AG09319 (cell line): ENCODE data around the gene TSSC4.

Experiments
- DNase-seq: peaks from one replicate; pipeline ENCODE4 v3.0.0-alpha.2; 2010; ENCODE audit warnings: low read depth; ENCODE audit errors: extremely low read depth
- TF ChIP-seq, protein P1 (sequence below): IDR thresholded peaks from 2 replicates; pipeline ENCODE4 v1.5.1; 2011; ENCODE audit warnings: low read depth, mild to moderate bottlenecking, inconsistent platforms, low read length, moderate library complexity

Gene TSSC4

DNA sequence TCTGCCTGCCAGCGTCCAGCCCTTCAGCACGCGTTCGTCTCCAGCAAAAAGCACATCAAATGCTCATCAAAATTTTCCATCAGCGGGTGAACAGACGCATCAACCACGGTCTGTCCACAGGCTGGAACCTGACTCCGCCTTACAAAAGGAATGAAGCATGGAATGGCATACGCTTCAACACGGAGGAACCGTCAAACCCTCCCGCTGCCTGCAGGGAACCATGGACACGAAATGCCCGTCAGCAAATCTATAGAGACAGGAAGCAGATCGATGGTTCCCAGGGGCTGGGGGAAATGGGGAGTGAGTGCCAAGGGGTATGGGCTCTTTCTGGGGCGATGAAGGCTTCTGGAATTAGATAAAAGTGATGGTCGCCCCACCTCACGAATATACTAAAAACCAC lies 16.2 kb downstream of the TSSC4 start:
- no peak for DNase-seq
- TF ChIP-seq, protein P1, sequence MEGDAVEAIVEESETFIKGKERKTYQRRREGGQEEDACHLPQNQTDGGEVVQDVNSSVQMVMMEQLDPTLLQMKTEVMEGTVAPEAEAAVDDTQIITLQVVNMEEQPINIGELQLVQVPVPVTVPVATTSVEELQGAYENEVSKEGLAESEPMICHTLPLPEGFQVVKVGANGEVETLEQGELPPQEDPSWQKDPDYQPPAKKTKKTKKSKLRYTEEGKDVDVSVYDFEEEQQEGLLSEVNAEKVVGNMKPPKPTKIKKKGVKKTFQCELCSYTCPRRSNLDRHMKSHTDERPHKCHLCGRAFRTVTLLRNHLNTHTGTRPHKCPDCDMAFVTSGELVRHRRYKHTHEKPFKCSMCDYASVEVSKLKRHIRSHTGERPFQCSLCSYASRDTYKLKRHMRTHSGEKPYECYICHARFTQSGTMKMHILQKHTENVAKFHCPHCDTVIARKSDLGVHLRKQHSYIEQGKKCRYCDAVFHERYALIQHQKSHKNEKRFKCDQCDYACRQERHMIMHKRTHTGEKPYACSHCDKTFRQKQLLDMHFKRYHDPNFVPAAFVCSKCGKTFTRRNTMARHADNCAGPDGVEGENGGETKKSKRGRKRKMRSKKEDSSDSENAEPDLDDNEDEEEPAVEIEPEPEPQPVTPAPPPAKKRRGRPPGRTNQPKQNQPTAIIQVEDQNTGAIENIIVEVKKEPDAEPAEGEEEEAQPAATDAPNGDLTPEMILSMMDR = no peak

DNA sequence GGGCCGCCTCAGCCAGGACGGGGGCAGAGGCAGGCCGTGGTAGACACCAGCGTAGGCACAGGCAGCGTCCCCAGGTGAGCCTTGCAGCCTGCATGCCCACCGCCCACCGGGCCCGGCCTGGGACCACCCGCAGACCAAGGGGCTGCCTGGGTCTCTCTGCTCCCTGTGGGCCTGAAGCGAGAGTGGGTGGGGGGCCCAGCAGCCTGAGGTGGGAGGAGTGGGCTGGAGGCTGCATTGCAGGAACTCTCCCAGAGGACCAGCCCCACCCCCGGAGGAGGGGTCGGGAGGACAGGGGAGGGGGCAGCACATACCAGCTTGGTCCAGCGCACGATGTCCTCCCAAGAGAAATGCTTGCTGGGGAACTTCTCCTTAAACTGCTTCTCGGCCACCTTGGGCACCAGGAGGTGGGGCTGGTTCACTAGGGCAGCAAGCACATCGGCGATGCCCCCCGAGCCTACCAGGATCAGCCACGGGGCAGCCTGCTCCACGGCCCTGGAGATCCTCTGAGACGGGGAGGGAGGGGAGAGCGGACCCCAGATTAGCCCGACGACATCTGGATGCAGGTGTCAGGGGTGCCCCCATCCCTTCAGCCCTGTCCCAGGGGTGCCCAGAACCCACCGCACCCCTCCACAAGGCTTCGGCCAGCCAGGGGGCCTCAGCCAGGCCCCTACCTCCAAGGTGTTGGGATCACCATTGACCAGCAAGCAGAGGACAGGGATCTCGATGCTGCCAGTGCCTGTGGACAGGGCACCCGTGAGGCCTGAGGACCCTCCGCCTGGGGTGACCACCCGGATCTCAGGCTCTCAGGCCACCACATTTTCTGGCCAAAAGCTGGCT lies 17.5 kb downstream of the TSSC4 start:
- TF ChIP-seq, protein P1 = no peak
- DNase-seq = no peak

DNA sequence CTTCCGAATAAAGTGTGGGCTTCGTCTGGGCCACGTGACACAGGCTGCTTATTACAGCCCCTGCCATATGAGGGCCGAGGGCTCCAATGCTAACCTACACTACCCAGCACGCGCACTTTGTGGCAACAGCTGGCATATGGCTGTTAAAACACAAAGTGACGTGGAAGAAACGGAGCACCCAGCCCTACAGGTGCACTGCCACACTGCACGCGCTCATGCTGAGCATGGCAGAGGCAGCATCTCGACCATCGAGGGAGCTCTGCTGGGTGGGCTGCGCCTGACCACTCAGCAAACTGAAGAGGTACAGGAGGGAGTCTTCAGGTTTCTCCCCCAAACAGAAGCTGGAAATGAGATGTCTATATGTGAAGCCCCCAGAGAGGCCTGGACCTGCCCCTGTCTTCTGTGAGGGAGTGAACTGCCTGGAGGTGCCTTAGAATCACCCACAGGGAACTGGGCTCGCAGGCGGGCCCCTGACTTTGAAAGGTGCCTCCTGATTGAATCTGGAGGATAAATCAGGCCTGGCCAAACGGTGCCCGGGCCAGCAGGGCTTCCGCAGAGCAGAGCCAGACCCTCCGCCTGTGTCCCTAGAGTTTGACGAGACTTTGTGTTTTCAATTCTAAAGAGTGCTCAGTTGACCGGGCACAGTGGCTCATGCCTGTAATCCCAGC lies 18.3 kb downstream of the TSSC4 start:
- DNase-seq = no peak
- TF ChIP-seq, protein P1 = no peak

DNA sequence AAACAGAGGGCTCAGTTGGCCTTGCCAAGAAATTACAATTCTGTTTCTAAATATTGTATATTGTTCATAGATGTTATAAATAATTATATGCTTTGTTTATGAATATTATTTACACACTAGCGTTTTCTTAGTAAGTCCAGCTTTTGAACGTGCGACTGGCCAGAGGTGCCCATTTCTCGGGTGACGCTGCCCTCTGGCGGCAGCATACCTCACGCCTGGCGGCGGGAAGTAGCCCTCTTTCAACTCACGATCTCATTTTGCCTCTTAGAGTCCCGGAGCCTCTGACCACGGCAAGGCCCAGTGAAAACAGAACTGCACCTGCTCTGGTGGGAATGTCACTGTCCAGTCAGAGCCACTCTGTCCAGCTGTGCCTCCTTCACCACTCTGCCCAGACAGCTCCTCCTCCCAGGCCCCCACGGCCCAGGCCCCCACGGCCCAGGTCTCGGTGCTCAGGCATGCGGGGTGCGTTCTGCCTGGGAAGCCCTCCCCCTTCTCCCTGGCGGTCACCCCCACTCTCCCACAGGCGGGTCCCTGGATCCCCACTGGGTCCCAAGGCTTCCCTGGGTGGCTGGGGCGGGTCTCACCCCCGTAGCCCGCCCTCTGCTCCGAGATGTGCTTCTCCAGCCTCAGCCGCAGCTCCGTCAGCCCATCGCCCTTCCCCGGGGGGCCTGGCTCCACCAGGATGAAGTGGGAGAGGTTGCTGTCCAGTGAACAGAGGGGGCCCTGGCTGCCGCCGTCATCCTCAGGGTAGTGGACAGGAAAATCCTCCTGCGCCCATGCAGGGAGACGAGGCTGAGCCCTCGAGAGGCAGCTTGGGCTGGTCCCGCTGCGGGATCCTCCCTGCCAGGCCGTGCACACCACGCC lies 19.3 kb downstream of the TSSC4 start:
- DNase-seq = peak; percentile 53
- TF ChIP-seq, protein P1 = peak; percentile 91

DNA sequence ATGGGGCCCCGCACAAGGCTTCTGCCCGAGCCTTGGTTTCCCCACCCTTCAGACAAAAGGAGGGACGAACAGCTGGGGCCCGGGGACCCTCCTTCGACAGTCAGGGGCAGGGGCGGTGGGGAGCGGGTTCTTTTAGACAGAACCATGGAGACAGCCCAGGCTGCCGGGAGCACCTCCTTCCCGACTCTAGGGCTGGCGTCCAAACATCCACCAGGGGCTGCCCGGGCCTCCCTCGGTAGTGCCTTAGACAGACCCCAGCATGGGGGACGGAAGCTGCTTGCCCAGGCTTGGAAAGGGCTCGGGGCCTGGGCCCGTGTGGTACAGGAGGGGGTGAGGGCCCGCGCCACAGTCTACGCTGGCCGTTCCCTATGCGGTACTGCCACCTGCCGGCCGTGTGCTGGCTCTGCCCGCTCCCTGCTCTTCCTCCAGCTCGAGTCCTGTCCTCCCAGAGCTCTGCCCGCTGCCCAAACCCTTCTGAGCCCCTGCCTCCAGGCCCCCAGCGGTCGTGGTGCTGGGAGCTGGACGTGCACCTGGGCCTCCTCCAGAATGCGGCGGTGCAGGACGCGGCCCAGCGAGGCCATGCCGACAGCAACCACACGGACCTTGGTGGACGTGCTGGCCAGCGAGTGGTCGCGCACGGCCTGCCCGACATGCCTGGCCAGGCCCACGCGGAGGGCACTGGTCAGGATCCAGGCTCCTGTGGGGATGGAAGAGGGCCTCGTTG lies 20.1 kb downstream of the TSSC4 start:
- TF ChIP-seq, protein P1 = peak; percentile 86
- peak; percentile 16 for DNase-seq

DNA sequence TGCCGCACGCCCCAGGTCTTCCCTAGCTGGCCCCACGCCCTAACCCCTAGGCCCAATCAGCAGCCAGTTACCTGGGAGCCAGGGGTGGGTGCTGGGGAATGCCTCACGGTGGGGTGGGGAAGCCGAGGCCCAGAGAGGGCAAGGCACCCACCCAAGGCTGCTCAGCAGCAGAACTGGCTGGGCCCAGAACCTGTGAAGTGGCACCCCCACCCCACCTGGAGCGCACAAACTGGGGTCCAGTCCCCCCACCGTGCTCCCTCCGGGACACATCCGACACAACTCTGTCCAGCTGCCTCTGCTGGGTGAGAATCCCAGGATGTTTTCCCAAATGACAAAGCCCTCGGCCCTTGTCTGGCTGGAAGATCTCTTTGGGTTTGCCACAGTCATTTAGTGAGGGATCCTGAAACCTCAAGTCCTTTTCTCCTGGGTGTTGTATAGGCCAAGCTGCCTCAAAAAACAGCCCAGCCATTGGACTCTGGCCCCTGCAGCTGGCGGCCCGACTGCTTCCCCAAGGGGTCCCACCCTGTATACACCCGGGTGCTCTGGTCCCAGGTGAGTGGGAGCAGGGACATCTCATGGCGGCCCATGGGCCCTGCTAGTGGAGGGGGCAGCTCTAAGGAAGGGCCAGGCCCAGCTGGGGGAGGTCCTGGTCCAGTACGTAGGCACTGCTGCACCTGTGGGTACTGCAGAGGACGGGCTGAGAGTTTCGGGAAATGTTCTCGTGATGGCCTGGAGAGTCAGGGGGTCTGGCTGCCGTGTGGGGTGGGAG lies 20.9 kb downstream of the TSSC4 start:
- TF ChIP-seq, protein P1 = no peak
- DNase-seq = no peak
